ENCODE measurements around the gene JUND. TPM values are rescaled to one million over a fixed set of nuclear protein-coding genes. Genes with fewer than 3 reads are reported as not detected.

Gene JUND
- total RNA-seq, 2 experiments from 2014 or later: 1,827 to 1,976 TPM

GRCh38 chr19:18309525-18310064 is 28.2 kb upstream of the JUND start:
- intact Hi-C loops (cut with DNase I, micrococcal nuclease): no loop called here
- no peaks in the 10 kb centered on the region for H3K9me3 Mint-ChIP-seq
- no peak overlapping the region for H3K4me3 Mint-ChIP-seq
- Histone ChIP-seq H3K27ac (ENCODE audit: low read depth in 1 of 2, low read length in 2 of 2) (peak overlapping the region in 1 of 2 donors; percentile 2), H3K4me3 (ENCODE audit: low read length) (no peak overlapping the region), H3K36me3 (ENCODE audit: insufficient read depth, low read length) (peaks cover 52% of the 10 kb centered on the region), H3K4me1 (ENCODE audit: insufficient read depth, low read length) (peaks cover 54% of the 10 kb centered on the region), H3K27me3 (ENCODE audit: control insufficient read depth in 1 of 2, insufficient read depth in 2 of 2, low read length in 2 of 2) (no peaks in the 10 kb centered on the region), H3K9me3 (ENCODE audit: control insufficient read depth in 1 of 2, insufficient read depth in 1 of 2, low read length in 2 of 2) (peaks cover 0 to 6% of the 10 kb centered on the region in 2 experiments)
- DNase-seq: no peak
- no peak for ATAC-seq (ENCODE audit: poor library complexity)
- no peaks in the 10 kb centered on the region for H3K27me3 Mint-ChIP-seq
- no peak for TF ChIP-seq CTCF (IDR thresholded peaks at IDR 0.05)
- H3K4me1 Mint-ChIP-seq (ENCODE audit: low read depth): peaks cover 32% of the 10 kb centered on the region
- ChIA-PET CTCF (no interaction called here), POLR2A (interaction anchor here (1.0 to 13.9 kb wide), 4 partner anchors 9 to 29 kb away, joined by 3 to 761 read pairs (median 37); partner anchors contain the start of gene JUND)
- peaks cover 45% of the 10 kb centered on the region for H3K36me3 Mint-ChIP-seq (ENCODE audit: low read depth)
- no peak overlapping the region for H3K27ac Mint-ChIP-seq

DNA sequence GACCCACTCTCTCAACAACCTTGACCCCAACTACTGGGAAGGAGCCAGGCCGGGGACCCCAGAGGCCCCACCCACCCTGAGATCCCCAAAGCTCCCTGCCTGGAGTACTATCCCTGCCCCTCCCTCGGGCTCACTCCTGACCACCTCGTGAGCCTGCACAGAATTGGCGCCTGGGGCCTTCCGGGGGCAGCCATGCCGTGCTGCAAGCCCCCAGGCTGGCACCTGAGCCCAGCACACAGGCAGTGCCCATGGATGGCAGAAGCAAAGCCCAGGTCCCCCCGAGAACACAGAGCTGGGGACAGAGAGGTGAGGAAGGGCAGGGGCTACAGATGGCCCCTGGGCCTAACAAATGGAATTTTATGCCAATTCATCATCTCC is 27.5 kb upstream of the JUND start:
- H3K27me3 Mint-ChIP-seq: no peaks in the 10 kb centered on the region
- Histone ChIP-seq H3K9me3 (ENCODE audit: control insufficient read depth in 1 of 2, insufficient read depth in 1 of 2, low read length in 2 of 2) (peaks cover 0 to 6% of the 10 kb centered on the region in 2 experiments), H3K36me3 (ENCODE audit: insufficient read depth, low read length) (peaks cover 47% of the 10 kb centered on the region), H3K4me3 (ENCODE audit: low read length) (no peak overlapping the region), H3K27ac (ENCODE audit: low read depth in 1 of 2, low read length in 2 of 2) (no peak overlapping the region), H3K27me3 (ENCODE audit: control insufficient read depth in 1 of 2, insufficient read depth in 2 of 2, low read length in 2 of 2) (no peaks in the 10 kb centered on the region), H3K4me1 (ENCODE audit: insufficient read depth, low read length) (peaks cover 57% of the 10 kb centered on the region)
- H3K9me3 Mint-ChIP-seq: no peaks in the 10 kb centered on the region
- peaks cover 44% of the 10 kb centered on the region for H3K36me3 Mint-ChIP-seq (ENCODE audit: low read depth)
- H3K27ac Mint-ChIP-seq: no peak overlapping the region
- ATAC-seq (ENCODE audit: poor library complexity): no peak
- CTCF ChIA-PET: interaction anchor here (0.5 to 1.2 kb wide), 2 partner anchors 16 to 30 kb away, joined by 3 to 10 read pairs; no protein-coding TSS in a partner anchor
- no peak for DNase-seq
- POLR2A ChIA-PET: interaction anchor here (1.1 to 3.4 kb wide), 3 partner anchors 14 to 28 kb away, joined by 3 to 71 read pairs (median 5); partner anchors contain the start of genes JUND and LSM4
- peaks cover 38% of the 10 kb centered on the region for H3K4me1 Mint-ChIP-seq (ENCODE audit: low read depth)
- H3K4me3 Mint-ChIP-seq: no peak overlapping the region
- intact Hi-C loops (cut with DNase I, micrococcal nuclease): no loop called here
- TF ChIP-seq CTCF (IDR thresholded peaks at IDR 0.05): no peak

DNA sequence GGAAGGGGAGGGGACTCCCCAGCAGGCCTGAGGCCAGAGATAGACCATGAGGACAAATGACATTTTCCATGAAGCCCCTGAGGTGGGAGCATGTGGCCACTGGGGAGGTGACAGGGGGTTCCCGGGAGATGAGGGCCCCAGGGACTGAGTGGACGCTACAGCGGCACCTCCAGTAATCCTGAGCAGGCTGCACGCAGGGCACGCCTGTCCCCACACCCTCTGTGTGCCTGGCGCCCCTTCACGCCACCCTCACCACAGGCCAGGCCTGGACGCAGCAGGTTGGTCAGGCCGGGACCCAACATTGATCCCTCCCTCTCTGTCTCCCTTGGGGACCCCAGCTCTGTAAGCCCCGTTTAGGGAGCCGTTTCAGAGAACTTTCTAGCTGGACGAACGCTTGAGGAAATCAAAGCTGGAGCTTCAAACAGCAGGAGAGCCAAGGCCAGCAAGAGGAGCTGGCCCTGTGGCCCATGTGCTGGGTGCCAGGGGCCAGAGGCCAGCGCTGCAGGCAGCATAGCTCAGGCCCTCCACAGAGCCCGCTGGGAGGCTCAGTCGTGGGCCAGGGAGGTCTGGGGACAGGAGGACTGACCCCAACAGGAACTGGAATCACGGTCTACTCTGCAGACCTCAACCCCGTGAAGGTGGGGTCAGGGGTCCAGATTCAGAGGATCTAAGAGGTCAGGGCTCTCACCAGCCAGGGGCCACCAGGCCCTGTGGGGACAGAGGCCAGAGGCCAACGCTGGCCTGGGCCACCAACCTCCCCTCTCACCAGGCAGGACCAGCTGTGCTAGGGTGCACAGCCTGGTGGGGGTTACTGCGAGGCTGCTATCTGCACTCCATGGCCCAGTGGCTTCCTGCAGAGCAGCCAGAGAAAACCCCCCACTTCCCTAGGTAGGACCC is 26.9 kb upstream of the JUND start:
- intact Hi-C loops (cut with DNase I, micrococcal nuclease): no loop called here
- Mint-ChIP-seq H3K36me3 (ENCODE audit: low read depth) (peaks cover 43% of the 10 kb centered on the region), H3K9me3 (no peaks in the 10 kb centered on the region), H3K27me3 (no peaks in the 10 kb centered on the region), H3K27ac (no peak overlapping the region), H3K4me3 (no peak overlapping the region), H3K4me1 (ENCODE audit: low read depth) (peaks cover 45% of the 10 kb centered on the region)
- Histone ChIP-seq H3K36me3 (ENCODE audit: insufficient read depth, low read length) (peaks cover 46% of the 10 kb centered on the region), H3K9me3 (ENCODE audit: control insufficient read depth in 1 of 2, insufficient read depth in 1 of 2, low read length in 2 of 2) (peaks cover 0 to 6% of the 10 kb centered on the region in 2 experiments), H3K4me3 (ENCODE audit: low read length) (no peak overlapping the region), H3K27me3 (ENCODE audit: control insufficient read depth in 1 of 2, insufficient read depth in 2 of 2, low read length in 2 of 2) (no peaks in the 10 kb centered on the region), H3K27ac (ENCODE audit: low read depth in 1 of 2, low read length in 2 of 2) (peak overlapping the region; percentile 53 to 92), H3K4me1 (ENCODE audit: insufficient read depth, low read length) (peaks cover 63% of the 10 kb centered on the region)
- DNase-seq (no peak), ATAC-seq (ENCODE audit: poor library complexity) (no peak)
- POLR2A ChIA-PET: interaction anchor here (1.1 to 3.4 kb wide), 5 partner anchors 9 to 28 kb away, joined by 3 to 71 read pairs (median 9); partner anchors contain the start of genes JUND and LSM4
- CTCF ChIA-PET: interaction anchor here (0.5 to 1.2 kb wide), 2 partner anchors 15 to 29 kb away, joined by 3 to 10 read pairs; no protein-coding TSS in a partner anchor
- TF ChIP-seq CTCF (IDR thresholded peaks at IDR 0.05): no peak
